Glomerular visceral epithelial cell (primary cell): ENCODE results near the gene OTUD6A.

Source experiments
- DNase-seq: peaks from one replicate; pipeline ENCODE4 v3.0.0-alpha.2; 2016; ENCODE audit errors: extremely low spot score

Gene OTUD6A, protein sequence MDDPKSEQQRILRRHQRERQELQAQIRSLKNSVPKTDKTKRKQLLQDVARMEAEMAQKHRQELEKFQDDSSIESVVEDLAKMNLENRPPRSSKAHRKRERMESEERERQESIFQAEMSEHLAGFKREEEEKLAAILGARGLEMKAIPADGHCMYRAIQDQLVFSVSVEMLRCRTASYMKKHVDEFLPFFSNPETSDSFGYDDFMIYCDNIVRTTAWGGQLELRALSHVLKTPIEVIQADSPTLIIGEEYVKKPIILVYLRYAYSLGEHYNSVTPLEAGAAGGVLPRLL

DNA sequence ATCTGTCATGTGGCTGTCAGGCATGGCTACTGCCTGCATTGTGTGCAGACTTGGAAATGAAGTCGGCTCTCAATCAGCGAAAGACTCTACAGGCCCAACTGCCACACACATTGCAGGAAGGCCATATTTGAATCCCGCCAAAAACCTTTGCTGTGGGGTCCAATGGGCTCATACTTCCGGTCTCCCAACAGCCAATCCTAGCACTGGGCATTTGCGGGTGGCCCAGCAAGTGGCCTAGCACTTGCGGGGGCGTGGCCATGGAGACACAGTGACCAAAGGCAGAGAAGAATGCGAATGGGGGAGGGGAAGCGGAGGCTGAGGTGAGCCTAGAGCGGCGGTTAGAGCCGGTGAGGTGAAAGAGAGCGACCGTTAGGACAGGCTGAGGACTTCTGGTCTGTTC lies at the start of gene OTUD6A:
OTUD6A (plus strand) TSS at position 382 of the 400 bp plus-strand sequence. CDS start 68 bp downstream, outside the sequence.
- DNase-seq: no peak

DNA sequence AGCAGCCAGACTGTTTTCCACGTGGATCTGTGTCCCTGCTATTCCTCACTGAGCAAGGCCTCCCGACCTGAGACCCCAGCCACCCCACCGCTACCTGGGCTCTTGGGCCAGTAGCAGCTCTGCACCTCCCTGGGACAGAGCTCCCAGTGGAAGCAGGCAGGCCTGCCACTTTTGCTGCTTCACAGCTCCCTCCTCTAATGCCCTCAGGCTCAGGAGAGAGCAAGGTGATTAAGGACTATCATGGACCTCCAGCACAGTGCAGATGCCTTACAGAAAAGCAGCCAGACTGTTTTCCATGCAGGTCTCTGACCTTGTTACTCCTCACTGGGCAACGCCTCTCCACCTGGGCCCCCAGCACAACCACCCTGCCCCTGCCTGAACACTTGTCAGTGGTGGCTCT lies 49.5 kb upstream of the OTUD6A start:
- DNase-seq: no peak

DNA sequence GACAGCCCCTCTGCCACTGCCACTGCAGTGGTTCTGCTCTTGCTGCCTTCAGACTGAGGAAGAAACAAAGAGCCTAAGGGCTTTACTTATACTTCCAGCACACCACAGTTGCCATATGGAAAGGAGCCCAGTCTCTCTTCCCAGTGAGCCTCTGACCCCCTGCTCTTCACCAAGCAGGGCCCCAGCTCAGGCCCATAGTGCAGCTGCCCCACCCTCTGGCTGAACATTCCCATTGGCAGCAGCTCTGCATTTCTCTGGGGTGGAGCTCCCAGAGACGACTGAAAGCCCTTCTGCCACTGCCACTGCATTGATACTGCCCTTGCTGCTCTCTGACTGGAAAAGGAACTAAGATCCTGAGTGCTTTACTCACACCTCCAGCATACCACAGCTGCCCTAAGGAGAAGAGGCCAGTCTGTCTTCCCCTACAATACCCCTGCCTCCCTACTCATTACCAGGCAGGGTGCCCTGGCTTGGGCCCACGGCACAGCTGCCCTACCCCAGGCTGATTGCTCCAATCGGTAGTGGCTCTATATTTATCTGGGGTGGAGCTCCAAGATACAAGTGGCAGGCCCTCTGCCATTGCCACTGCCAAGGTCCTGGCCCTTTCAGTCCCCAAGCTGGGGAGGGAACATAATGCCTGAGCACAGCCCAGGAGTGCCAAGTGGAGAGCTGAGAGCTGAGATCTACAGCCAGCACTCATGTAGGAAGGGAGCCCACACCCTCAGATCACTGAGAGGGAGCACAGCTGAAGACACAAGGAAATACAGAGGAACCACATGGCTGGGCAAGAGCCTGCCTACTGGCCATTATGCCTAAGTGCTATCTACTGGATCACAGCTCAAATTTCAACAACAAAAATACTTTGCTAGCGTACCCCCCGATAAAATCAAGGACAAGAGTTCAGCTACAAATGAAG lies 48.5 kb upstream of the OTUD6A start:
- DNase-seq: no peak

DNA sequence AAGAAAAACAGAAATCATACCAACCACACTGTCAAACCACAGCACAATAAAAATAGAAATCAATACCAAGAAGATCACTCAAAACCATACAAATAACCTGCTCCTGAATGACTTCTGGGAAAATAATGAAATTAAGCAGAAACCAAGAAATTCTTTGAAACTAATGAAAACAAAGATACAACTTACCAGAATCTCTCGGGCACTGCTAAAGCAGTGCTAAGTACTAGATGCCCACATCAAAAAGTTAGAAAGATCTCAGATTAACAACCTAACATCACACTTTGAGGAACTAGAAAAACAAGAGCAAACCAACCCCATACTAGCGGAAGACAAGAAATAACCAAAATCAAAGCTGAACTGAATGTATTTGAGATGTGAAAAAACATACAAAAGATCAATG lies 45.7 kb upstream of the OTUD6A start:
- DNase-seq: no peak

DNA sequence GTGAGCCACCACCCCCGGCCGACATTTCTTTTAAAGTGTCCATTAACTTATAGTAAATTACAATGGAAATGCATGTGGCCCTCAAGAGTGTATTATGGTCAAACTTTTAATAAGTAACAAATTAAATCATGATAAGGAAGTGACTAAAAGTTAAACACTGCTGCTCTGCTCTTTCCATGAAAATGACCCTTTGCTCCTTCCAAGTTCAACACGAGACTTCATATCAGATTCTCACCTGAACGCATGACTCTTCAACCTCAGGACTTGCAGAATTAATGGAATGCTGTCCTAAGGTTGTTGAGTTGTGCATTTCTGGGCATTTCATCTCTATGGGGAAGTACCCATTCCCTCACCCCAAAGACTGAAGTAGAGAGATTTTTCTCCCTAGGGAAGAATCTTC lies 39.6 kb upstream of the OTUD6A start:
- peak; percentile 20 for DNase-seq

DNA sequence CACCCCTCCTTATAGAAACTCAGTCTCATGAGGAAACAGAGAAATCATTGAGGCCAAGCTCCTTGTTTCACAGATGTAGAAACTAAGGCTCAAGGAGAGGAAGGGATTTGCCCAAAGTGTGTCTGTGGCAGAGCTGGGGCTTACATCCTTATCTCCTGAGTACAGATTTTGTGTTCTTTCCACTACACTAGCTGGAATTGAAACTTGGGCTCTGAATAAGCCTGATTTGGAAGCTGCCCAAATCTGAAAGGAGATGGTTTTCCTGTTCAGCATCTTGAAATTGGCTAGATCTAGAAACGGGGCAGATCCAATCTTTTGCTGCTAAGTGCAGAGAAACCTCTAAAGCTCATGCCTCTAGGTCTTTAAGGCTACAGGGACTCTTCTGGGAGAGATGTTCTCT lies 36.8 kb upstream of the OTUD6A start:
- DNase-seq: no peak

DNA sequence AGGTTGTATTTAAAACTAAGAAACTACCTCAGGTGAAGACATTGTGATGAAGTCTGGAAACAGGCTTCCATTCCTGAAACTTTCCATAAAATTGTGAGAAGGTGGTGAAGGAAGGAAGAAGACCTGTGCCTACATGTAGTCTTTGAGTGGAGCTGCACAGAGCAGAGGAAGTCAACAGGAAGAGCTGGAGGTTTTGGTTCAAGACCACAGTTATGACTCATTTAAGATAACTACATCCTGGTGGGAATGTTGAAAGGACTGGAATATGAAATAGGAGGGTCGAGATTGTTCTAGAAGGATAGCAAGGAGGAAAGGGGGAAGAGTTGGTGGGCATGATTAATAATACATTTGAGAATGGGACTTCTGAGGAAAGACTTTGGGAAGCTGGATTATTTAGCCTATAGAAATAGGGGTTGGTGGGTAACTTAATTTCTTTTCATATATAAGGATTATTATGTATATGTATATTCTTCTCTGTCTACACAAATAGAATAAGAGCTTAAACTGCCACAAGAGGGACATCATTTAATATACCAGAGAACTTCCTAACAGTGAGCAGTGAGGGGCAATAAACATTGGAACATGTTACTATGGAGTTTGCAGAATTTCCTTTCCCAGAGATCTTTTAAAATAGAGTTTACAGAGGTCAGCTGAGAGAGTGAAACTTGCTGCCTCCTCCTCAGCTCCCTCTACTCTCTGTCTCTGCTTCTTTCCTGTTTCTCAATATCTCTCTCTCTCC lies 36.0 kb upstream of the OTUD6A start:
- DNase-seq: no peak

DNA sequence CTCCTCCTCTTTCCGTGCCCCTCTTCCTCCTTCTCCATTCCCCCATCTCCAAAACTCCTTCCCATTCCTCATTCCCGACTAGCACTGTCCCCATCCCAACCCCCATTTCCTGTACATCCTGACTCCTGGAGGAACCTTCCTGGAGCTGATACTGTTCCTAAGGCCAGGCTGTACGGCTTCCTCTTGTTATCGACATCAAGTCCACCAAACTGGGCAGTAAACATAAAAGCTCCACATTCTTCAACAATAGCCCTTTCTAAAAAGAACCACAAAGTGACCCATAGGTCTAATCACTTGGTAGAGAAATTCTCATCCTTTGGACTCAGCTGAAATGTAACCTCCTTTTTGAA lies 35.4 kb upstream of the OTUD6A start:
- DNase-seq: no peak

DNA sequence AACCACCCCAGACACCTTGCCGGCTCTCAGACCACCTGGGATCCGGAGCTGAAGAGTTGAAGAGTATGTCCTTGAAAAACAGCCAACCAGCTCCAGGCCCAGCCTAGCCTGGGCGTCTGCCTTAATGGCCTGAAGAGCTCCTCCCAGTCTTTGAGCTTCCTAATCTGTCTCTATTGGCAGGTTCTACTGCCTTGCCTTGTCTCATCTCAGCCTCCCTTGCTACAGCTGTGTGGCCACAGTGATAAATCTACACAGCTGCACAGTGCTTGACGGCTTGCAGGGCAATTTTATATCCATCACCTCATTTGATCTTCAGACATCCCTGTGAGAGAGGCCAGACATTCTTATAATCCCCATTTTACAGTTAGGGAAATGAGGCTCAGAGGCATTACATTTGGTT lies 32.4 kb upstream of the OTUD6A start:
- no peak for DNase-seq

DNA sequence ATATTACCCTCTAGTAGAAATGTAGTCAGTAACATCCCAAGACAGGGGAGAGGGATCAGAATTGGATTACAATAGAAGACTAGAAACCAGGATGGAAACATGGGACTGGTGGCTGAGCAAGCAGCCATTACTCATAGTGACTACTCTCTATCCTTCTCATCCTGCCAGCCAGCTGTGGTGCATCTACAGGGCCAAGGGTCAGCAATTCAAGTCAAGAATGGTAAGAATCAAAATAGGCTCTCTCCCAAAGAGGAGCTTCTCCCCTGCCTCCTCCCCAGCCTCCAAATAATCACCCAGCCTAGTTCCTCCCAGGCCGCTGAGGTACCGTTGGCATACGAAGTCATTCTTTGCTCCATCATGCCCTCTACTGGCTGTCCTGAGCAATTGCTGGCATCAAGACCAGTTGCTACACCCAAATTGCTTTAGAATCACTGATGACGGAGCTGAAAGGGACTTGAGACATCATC lies 31.9 kb upstream of the OTUD6A start:
- peak; percentile 39 for DNase-seq

DNA sequence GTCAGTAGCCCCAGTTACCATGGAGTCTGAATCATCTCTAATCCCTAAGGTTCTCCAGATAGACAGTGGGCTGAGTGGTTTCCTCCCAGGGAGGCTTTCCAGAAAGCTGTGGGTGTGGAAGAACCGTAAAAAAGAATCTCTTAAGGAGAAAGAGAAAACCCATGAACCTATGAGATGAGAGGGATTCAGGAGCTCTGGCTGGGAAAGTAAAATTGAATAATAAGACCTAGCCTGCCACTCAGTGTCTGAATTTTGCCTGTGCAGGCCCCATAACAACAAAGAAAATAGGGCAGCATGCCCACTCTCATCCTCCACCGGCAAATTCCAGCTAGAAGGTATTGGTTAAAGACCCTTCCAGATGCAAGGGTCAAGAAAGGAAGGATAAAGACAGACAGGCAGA lies 29.5 kb upstream of the OTUD6A start:
- DNase-seq: no peak

DNA sequence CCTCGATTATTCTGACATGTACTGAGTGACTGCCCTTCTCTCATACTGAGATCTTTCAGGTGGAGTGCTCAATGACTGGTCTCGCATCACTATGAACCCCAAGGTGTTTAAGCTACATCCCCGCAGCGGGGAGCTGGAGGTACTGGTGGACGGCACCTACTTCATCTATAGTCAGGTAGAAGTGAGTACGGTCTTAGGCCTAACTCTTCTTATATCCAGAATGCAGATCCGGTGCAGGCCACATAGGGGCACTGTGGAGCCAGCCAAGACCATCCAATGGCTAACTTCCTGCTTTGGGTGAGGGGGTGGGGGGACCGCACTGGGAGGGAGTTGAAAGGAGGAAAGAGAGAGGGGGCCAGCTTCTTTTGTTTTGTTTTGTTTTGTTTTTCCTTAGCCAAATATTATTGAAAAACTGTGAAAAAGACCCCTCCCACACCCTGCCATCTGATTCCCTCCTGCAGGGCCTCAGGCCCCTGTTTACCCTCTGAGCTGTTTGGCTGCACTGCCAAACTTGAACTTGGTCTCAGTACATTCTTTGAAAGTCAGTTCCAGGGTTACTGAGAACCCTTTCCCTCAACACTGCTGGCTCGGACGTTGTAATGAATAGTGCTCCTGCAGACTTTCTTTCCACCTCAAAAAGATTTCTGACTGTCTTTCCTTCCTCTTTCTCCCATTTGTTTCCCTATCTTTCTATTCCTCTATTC lies 28.8 kb upstream of the OTUD6A start:
- DNase-seq: no peak

DNA sequence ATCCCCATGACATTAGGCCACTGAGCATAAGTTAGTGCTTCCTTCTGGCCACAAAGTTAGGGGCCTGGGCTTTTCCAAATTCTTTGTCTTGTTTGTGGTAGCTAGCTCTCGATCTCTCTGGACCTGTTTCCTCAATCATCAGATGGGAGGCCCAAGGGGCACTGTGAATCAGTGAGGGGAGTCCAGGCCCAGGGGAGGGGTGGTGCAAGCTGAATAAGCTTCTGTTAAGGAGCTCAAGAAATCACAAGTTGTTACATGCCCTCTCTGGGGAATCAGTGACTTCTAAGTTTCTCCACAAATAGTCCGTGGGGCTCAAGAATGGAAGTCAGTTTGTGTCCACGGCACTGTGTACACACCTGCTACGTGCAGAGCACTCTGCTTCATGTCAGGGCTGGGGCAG lies 27.6 kb upstream of the OTUD6A start:
- no peak for DNase-seq

DNA sequence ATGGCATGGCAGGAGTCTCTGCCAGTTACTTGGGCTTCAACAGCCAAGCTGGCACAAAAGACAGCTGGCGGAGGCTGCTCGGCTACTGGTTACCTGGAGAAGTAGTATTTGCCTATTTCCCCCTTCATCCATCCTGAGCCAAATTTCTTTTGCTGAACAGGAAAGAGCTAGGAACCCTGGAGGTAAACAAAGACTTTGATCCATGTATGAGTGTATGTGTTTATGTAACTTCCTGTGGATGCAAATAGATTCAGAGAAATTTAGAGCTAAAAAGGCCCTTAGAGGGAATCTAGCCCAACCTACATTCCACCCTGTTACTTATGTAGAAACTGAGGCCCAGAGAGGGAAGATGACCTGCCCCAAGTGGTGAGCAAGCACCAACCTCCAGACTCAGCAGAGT lies 23.7 kb upstream of the OTUD6A start:
- DNase-seq: no peak

DNA sequence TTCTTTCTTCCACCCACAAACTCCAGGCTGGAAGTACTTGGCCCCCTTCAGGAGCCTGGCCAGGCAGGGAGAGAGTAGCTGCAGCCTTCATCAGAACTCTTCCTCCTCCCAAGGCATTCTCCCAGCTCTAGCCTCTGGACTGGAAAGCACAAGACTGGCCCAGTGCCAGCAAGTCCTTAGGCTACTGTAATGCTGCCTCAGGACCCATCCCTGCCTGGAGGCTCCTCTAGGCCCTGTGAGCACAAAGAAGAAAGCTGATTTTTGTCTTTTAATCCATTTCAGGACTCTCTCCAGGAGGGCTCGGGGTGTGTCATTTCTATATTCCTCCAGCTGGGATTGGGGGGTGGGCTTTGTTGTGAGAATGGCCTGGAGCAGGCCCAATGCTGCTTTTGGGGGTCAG lies 23.3 kb upstream of the OTUD6A start:
- DNase-seq: no peak

DNA sequence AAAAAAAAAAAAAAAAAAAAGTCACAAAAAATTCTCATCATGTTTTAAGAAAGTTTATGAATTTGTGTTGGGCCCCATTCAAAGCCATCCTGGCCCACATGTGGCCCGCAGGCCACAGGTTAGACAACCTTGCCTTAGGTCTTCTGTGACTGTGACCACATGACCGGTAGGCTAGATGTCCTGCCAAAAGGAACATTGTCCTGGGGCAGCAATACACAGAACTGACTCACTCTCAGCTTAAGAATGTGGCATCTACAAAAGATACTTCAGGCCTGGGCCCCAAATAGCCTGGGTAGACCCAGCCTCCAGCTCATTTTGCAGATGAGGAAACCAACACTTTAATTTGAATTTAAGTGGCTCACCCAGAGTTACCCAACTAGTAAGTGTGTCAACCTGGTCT lies 22.5 kb upstream of the OTUD6A start:
- DNase-seq: no peak

DNA sequence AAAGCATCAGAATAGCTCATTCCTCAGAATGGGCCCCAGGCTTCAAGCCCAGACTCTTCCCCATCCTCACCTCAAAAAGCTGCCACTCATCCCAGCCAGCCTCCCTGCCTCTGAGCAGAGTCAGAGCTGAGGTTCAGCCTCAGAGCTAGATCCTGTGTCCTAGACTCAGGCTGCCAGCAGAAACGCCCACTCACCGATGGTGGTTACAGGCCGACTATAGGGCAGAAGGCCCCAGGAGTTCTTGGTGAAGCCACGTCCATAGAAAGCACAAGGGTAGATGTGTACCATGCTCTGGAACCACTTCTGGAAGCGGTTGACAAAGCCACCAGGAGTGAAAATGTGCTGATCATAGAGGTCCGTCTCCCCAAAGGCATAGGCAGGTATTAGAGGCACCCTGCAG lies 20.3 kb upstream of the OTUD6A start:
- no peak for DNase-seq

DNA sequence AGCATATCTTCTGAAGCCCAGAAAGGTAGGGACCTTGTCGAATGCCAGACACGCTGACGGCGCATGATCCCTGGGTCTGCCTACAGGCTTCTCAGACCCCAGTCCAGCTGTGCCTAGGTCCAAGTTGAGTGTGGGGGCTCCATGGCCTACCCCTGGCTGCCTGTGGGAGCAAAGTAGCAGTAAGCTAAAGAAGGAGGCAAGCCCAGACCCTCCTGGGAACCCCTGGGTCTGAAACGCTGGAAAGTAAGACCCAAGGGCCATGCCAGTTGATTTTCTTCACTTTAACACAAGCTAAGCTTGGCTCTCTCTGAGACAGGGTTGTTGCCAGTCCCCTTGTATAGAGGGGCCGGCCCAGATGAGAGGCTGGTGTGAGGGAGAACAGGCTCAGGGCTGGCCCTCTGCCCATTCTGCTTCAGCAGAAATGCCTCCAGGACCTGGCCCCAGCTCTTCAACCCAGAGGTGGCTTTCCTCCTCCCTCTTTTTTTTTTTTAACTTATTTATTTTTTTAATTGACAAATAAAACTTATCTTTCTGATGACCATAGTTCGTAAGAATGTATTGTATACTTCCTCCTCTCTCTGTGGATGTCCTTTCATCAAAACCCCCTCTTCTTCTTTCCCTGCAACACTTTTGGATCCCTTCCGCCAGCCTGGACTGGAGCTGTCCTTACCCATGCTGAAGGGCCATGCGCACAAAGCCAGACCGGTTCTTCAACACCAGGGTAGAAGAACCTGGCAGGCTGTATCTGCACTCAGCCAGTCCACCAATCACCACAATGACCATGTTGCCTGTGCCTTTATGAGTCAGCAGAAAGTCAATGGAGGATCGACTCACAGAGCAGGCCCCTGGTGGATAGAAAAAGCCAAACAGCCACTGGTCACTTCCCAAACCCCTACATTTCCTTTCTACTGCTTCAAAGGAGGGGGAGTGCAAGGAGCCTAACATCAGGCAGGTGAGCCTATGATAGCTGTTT lies 19.6 kb upstream of the OTUD6A start:
- no peak for DNase-seq

DNA sequence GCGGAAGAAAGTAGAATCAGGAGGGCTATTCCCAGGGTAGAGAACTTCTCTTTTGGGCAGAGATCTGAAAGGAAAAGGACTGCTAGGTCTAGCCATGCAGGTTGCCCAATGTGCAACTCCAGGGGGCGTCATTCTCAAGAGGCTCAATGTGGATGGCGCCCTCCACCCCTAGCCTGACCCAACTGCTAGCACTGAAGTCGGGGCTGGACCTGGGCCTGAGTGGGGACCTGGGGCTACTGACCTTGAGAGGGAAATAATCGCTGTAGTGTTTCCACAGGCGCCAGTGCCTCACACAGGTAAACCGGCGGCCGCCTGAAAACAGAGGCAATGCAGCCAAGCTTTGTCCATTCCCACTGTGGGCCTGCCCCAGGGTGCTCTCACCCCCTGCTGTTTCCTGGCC lies 18.6 kb upstream of the OTUD6A start:
- no peak for DNase-seq

DNA sequence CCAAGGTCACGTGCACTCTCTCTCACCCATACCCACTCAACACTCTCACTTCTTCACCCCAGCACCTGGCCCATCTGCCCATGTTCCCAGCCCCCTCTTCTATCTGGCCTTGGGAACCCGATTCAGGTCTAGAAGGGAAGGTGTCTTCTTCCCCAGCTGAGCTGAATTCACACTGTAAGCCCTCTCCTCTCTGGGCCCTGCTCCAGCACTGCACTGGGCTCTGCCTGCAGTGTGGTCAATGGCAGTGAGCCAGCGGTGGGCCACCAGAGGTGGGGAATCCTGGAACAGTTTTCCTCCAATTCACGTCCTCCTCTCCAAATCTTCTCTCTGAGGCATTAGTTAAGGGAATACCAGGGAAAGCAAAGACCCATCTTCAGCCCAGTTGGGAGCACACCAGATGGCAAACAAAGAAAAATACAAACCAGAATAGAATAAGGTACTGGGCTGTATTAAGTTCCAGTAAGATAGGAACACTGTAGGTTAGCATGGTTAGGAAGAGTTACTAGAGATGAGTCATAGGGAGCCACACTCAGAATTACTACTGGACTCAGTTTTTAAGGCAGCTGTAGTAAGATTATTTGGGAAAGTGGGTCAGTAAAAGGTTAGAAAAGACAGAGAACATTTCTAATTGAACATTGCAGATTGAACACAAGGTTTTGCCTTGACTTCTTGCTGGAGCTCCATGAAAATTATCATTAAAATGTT lies 17.6 kb upstream of the OTUD6A start:
- DNase-seq: no peak
